Spleen (tissue), 3 donors: ENCODE measurements around the gene ARL4A.

Source experiments
- POLR2A ChIP-seq, 3 donors: fragments of 450-650 bp; IDR thresholded peaks; one replicate each; pipeline ENCODE4 v1.5.1; 2017; ENCODE audit warnings: antibody characterized with exemption in 3 of 3, mild to moderate bottlenecking in 1 of 3
- POLR2AphosphoS5 ChIP-seq, 3 donors: sonication (generic); formaldehyde crosslinking; IDR thresholded peaks; one replicate each; pipeline ENCODE4 v1.5.1; 2017; ENCODE audit warnings: antibody characterized with exemption in 3 of 3

GRCh38 chr7:12653518-12653917, 33.9 kb upstream of the ARL4A start:
- TF ChIP-seq POLR2A (IDR thresholded peaks at IDR 0.05) (no peak), POLR2AphosphoS5 (IDR thresholded peaks at IDR 0.05) (no peak)
